DMS 273 (cell line): ENCODE measurements around the gene IKBKE.
A peak's percentile ranks its signal among the peaks of the same experiment; 100 is the strongest.

Experiments used
- DNase-seq: peaks from one replicate; lab custom pipeline; 2025; ENCODE audit not compliant: unreplicated experiment; lab: John Stamatoyannopoulos, UW

Gene IKBKE

DNA sequence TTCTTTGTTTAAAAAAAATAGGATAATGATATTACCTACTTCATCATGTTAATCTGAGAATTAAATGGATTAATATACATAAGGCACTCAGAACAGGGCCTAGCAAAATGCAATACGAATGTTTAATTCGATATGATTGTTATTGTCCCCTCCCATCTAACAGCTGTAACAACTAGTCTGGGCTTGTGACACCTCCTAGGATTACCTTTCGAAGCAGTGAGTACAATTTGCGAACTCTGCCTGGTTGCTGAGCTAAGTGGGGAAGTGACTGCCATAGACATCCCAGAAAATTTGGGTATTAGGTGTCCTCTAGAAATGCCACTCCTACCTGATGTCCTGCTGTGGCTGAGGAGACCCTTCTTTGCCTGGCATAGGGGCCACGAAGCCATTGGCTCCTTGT lies 40.1 kb downstream of the IKBKE start:
- DNase-seq: peak; percentile 26

DNA sequence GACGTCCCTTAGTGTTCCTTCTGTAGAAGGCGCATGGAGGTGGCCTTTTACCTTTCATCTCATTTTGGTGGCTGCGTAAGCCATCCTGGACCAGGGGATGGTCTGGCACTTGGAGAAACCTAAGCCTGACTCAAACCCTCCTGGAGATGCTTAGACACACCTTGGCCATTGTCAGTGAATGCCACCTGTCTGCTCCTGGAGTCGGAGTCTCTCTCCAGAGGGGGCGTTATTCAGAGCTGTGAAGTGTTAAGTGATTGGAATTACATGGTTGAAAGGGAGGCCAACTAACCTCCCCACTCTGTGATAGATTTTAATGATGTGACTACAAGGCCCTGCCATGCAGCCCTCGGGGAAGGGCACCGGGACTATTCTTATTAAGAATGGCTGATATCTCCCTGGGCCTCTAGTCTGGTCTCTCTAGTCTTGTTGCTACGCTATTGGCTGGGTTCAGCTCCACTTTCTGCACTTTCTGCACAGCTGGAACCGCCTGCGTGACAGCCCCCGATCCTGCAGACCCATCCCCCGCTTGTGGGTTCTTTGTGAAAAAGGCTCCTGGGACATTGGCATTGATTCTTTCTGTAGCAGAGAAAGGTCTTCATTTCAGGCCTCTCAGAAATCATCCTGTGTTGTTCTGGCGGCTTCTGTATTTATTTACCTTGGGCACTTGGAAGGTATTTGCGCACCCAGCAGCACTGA lies 41.2 kb downstream of the IKBKE start:
- no peak for DNase-seq

DNA sequence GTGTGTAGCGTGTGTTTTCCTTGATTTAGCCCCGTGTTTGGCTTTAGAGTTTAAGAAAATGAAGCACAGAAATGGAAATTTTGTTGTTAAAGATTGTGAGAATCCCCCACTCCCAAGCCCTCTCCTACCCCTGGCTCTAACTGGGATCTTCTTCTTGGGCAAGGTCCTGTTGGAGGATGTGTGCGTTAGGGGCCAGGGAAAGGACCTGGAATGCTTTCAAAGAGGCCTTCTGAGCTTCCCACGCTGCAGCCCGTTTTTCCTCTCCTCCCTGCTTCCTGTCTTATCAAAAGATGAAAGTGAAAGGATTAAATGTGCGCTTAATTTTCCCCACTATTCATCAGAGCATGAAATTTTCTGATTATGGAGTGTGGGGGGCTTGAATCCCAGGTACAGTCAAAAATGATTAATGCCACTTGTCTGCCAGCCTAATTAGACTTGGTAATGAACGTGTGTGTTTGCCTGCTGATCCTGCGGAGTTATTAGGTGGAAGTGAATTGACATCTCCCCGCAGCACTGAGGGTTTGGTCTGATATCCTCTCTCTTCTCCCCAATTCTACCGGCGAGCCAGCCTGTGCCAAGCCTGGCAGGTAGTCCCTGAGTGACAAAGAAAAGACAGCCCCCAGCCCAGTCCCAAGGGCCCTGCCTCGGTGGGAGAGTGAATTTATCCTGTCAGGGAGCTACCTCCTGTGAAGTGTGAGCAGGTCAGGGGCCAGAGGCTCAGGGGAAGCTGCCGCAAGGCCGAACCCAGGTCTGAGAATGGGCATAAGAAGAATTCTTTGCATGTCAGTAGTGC lies 42.0 kb downstream of the IKBKE start:
- DNase-seq: peak; percentile 50

DNA sequence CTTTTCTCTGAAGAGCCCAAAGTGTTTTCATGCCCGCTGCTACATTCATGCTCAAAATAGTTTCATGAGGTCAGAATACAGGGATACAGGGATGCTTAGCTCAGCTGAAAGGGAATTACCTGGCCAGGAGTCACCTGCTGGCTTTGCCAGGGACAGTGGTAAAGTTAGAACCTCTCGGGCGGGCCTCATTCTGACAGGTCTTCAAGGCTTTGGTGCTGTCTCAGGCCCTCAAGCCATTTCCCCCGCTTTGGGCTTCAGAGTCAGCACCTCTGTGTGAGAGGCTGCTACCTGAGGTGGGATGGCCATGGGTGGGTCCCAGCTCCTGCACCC lies 42.5 kb downstream of the IKBKE start:
- DNase-seq: peak; percentile 29

DNA sequence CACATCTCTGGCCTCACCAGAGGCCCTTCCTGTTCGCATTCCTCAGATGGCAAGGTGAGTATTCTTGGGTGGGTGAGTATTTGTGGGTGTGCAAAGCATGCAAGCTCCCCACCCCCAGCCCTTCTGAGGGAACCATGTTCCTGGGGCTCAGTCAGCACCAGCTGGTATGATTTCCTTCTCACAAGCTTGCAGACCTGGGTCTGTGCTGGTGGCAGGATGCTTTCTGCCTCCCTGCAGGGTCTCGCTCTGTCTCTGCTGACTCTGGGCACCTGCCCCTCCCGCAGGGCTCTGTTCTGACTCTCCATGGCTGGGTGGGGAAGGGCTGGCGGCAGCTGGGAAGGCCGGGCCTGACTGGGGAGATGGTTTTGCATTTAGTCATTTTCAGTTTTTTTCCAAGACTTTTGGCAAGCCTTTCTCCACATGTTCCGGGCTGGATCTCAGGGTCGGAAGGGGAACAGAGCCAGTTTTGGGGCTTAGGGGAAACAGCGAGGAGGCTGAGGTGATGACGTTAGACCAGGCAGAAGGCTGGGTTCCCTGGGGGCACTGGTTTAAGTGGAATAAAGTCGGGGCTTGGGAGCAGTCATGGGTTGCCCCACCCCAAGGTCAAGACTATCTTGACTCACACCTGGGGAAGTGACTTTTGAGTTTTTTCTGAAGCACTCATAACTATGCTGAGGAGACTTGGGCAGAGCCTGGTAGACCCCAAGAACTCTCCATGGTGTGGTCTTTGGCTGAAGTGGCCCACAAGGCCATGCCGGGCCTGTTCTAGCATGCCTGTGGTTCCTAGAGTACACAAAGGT lies 43.2 kb downstream of the IKBKE start:
- DNase-seq: peak; percentile 86

DNA sequence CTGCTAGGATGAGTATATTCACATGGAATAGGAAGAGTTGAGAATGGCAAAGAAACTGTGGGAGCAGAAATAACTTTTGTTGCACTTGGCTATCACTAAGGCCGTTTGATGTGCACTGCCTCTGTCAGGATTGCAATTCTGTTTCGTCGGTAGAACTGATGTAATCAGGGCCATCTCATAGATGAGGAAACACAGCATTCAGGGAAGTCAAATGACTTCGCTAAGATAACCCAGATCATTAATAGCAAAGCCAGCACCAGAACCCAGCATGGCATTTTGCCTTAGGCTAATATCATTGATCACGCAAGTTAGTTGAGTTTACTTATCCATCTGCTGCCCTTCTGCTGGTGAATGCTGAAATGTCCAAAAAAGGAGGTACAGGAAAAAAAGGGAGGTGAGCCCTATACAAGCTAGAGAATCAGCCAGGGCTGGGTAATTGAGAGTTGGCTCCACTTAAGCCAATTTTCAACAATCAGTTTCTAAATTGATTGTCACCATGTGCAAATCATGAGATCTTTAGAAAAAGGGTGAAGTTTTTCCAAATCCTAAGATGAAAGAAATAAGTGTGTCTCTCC lies 44.6 kb downstream of the IKBKE start:
- DNase-seq: peak; percentile 26

DNA sequence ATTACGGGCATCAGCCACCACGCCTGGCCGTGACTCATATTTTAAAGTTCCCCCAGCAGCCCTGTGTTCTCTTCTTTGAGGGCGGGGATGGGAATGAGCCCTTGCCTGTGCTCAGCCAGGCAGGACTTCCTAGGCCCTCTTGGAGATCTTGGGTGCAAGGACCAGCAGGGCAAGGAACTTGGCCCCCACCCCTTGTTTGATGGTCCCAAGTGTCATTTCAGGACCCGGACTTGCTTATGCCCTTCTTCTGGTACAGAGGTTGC lies 46.4 kb downstream of the IKBKE start:
- no peak for DNase-seq

DNA sequence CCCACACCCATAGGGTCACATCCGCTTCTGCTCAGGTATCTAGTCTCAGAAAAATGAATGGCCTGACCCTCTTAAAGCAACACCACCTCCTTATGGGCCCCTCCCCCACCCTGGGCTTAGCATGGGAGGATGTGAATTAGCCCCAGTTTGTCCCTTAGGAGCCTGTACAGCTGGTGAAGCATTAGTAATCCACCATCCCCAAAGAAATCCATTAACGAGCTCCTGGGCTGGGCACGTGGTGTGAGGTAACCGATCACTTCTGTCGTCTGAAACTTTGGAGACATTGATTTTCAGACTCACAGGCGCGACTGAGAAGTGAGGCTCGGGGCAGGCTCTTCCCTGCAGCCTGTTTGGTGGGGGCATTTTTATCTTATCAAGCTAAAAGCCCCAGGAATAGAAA lies 47.5 kb downstream of the IKBKE start:
- peak; percentile 51 for DNase-seq

DNA sequence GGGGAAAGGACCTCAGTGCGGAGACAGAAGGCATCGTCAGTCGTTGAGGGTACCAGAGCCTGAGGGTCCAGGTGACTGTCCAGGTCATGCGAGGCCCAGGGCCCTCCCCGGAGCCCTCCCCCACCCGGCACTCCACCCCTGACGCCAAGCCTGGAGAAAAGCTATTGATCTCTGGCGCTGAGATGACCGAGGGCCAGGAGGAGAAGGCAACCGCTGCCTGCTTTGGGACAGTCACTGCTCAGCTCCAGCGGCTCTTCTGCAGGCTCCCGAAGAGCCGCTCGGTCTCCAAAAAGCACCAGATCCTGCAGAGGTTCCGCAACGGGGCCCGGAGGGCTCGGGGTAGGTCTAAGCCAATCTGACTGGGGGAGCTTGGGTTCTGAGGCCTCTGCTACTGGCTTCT lies 47.9 kb downstream of the IKBKE start:
- no peak for DNase-seq

DNA sequence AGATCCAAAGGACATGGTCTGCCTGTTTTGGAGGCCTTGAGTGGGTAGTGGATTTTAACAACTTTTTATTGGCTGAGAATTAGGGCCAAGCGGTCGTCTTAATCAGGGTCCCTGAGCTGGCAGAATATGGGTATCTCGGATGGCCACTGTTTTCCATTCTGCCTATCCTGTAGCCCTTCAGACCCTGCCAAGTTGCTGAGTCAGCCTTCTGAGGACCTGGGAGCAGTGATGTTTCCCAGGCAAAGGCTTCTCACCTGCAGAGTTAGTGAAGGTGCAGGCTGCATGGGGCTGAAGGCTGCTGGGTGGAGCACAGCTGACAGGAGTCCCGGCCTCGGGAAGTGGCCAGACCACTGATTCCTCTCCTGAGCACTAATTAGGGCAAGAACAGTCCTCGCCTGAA lies 48.5 kb downstream of the IKBKE start:
- no peak for DNase-seq

DNA sequence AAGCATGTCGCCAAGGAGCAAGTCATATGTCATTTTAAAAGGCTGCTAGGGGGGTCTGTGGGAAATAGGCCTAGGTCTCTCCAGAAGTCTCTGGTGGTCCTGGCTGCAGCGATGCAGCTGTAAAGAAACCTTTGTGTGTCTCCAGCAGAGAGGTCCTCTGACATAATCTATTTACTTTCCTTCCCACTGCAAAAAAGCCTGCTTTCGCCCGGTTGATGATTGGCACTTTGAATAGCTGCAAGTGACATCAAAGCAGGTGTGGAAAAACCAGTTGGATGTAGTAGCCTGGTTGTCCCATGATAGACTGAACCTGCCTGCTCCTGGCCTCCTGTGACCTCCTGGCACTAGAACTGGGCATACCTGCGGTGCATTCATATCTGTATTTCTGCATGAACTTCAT lies 50.9 kb downstream of the IKBKE start:
- no peak for DNase-seq

DNA sequence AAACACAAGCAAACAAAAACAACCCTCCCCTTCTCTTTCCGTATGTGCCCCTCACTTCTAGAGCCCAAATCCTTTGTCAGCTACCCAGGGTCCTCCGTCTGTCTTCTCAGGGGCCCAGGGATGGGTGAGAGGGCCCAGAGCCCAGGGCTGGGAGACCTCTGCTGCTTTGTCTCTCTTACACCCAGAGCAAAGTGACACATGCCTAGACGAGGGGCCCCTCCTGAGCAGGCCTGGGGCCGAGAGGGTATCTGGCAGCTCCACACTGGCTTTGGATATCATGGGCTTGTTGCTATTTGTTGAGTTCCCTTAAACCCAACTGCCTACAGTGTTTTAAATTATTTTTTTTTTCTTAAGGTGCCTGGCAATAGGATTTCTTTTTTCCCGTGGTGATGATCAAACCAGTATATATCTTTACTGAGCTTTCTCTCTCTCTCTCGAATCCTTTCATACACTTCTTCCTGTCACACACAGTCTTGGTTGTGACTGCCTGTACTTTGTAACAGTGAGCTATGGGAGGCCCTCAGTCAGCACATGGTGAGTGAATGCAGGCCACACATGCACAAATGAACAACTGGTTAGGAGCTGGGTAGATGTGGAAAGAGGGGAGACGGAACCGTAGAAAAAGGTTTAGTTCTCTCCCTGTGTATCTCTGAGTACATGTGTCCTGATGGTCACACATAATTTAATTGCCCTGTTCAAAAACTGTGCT lies 51.6 kb downstream of the IKBKE start:
- DNase-seq: no peak

DNA sequence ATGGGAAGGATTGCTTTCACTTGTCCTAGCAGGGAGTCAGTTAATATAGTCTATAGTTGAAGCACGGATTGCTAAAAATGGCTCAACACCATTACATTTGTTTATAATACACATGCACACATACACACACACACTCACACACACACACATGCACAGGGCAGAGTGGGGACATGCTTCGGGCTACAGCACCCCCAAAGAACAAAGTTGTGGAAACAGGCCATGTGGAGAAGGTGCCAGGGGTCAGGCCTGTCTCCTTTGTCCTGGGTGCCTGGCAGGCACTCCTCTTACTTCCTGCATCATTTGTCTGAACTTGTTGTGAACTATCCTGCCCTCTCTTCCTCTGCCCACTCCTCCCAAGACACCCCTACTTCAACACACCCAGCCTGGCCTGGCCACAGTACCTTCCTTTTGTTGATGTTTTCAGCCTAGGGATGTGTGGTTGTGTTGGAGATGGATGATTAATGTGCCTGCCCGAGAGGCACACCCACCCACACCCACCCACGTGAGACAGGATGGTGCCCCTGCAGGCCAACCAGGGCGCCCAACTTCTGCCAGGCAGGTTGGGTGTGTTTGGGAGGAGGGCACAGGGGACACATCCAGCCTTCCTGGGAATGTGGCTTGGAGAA lies 54.6 kb downstream of the IKBKE start:
- peak; percentile 12 for DNase-seq

DNA sequence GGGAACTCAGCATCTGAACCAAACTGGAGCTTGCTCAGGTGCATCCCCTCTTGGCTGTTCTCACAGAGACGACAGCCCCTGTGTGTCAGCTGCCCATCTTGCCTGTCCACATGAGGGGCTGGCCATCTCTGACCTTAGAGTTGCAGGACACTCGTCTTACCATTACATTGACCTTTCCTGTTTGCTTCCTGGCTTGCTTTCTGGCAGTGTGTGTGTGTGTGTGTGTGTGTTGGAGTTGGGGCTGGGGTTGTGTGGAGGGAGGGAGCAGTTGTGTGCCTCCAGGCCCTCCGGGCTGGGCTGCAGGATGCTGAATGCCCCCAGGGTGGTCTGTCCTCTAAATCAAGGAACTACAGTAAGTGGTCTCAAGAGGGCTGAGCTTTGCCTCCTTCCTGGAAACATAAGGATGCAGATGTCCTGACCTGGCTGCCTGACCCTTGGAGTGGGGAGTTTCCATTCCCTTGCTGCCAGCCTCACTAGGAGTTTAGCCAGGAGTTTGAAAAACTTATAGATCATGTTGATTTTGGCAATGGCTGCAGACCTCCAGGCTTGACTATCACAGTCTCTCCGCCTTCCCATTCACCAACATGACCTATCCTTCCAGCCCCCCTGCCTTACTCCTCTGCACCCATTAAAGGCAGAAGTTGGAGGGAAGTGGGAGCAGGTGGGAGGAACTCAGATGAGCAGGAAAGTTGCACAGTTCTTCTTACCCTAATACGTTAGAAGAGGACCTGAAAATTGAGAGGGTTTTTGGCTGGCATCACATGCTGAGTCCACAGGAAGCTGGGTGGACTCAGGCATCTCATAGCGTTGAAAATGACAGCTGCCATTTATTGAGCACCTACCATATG lies 56.0 kb downstream of the IKBKE start:
- DNase-seq: peak; percentile 12

DNA sequence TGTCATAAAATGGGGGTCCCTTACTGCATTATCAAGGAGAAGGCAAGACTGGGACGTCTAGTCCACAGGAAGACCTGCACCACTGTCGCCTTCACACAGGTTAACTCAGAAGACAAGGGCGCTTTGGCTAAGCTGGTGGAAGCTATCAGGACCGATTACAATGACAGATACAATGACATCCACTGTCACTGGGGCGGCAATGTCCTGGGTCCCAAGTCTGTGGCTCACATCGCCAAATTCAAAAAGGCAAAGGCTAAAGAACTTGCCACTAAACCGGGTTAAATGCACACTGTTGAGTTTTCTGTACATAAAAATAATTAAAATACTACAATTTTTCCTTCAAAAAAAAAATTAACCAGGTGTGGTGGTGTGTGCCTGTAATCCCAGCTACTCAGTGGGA lies 59.1 kb downstream of the IKBKE start:
- DNase-seq: no peak

DNA sequence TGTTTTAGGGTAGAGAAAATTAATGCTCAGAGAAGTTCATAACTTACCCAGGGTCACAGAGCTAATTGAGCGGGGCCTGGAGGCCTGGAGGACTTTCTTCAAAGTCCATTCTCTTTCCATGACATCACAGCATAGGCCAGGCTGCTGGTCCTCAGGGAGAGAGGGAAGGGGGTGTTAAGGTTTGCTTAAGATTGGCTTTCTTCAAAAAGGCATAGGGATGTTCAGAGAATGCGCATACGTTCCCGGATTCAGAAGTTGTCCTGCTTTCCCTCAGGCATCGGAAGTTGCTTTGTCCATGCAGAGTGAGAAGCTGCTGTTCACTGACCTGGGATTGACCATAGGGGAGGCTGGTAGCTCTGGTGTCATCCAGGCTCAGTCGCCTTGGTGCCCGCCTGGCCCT lies 62.1 kb downstream of the IKBKE start:
- no peak for DNase-seq

DNA sequence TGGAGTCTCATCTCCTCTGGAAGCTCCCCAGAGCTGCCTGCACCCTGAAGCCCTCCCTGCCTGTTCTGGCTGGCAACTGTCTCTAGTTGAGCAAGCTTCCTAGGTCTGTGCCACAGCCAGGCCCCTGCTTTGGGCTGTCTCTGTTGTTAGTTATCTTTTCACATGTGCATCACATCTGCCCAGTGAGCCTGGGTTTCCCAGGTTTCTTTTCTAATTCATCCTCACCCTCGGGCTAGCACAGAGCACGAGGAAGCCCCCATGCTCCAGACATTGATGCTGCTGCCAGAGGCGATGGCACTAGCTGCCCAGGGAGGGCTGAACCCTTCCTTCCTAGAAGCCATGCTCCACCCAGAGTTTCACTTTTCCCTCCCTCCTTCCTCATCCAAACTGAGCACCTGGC lies 64.3 kb downstream of the IKBKE start:
- DNase-seq: no peak

DNA sequence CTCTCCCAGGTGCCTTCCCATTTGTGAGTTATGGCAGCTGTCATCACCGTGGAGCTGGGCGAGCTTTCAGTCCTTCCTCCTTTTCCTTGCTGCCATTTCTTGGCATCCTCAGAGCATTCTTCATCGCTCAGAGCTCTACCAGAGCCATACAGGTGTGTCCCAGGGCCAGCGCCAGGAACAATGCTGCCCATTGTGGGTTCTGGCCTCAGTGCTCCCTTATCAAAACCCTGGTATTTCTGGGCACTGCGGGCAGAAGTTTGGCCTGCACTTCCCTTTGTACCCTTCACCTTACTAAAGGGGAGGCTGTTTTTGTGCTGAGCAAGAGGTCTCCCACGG lies 65.5 kb downstream of the IKBKE start:
- DNase-seq: no peak

DNA sequence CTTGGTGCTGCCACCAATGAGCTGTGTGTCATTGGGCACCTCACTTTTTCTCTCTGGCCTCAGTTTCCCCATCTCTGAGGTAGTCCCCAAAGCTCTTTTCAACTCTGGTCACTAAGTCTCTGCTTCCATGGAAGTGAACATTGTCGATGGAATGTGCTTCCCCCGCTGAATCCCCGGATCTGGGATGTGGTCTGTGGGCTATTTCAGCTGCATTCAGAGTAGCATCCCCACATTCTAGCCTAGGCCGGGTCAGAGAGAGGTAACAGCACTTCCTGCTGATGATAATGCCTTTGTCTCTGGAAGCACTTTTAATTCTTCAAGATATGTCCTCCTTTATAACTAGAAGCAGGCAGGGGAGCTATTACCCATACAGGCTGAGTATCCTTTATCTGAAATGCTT lies 66.9 kb downstream of the IKBKE start:
- DNase-seq: no peak

DNA sequence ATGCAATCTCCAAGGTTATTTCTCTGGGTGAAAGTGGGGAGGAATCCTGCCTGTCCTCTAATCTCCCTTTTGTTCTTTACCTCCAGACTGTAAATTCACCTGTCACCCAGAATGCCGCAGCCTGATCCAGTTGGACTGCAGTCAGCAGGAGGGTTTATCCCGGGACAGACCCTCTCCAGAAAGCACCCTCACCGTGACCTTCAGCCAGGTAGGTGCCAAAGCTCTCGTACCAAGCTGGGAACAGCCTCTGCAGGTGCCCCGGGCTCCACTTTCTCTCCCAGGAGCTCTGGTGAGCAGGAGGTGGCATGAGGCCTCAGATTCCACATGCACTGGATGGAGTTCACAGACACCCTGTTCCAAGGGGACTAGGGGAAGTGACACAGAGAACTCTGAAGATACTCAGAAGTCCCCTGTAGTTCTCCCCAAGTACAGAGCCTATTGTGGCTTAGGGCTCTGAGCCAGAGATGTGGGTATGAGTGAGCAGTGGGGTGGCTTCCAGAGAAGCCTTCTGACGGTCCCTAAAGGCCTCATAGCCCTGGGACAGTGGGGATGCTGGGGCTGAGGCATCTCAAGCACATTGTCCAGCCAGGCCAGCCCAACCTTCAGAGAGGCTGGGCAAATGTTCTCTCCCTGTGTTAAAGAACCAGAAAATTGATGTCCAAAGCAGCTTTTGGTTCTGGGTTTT lies 68.0 kb downstream of the IKBKE start:
- no peak for DNase-seq
